MM.1S (cell line): Measurements from ENCODE around the gene SAXO2.
"Not testable (repeated sequence)": the region's sequence is repeated elsewhere in the genome, so short reads cannot be mapped to it uniquely, and the experiment has no call there.

Experiments used
- DNase-seq: peaks from one replicate; pipeline ENCODE4 v3.0.0-alpha.2; 2015
- H2AFZ ChIP-seq: fragments of 300-600 bp; sonication (generic); 2 replicates; pipeline ENCODE4 v1.6.0; 2016; ENCODE audit warnings: antibody characterized with exemption, low read length
- H3F3A ChIP-seq: fragments of 300-600 bp; sonication (generic); 2 replicates; pipeline ENCODE4 v1.6.1; 2016; ENCODE audit warnings: mild to moderate bottlenecking, antibody characterized with exemption, low read length, moderate library complexity, mixed read lengths; ENCODE audit not compliant: insufficient read depth
- H3K27ac ChIP-seq: fragments of 300-600 bp; sonication (generic); 2 replicates; pipeline ENCODE4 v1.5.1; 2016; ENCODE audit warnings: mild to moderate bottlenecking, low read length
- H3K27me3 ChIP-seq: fragments of 300-600 bp; sonication (generic); replicated peaks from 2 replicates; pipeline ENCODE4 v1.6.0; 2016; ENCODE audit warnings: low read length; ENCODE audit not compliant: insufficient read depth
- H3K36me3 ChIP-seq: fragments of 300-600 bp; sonication (generic); replicated peaks from 2 replicates; pipeline ENCODE4 v1.6.1; 2016; ENCODE audit warnings: mild to moderate bottlenecking, low read length, mixed read lengths; ENCODE audit not compliant: insufficient read depth
- H3K4me1 ChIP-seq: fragments of 300-600 bp; sonication (generic); 2 replicates; pipeline ENCODE4 v1.6.1; 2016; ENCODE audit warnings: low read length, mixed read lengths
- H3K4me2 ChIP-seq: fragments of 300-600 bp; sonication (generic); 2 replicates; pipeline ENCODE4 v1.6.0; 2016; ENCODE audit warnings: low read depth, low read length
- H3K4me3 ChIP-seq: fragments of 300-600 bp; sonication (generic); 2 replicates; pipeline ENCODE4 v1.5.1; 2016; ENCODE audit warnings: low read length, mixed read lengths
- H3K79me2 ChIP-seq: fragments of 300-600 bp; sonication (generic); 2 replicates; pipeline ENCODE4 v1.6.1; 2016; ENCODE audit warnings: mixed run types, low read length, mixed read lengths
- H3K9ac ChIP-seq: fragments of 300-600 bp; sonication (generic); 2 replicates; pipeline ENCODE4 v1.6.1; 2016; ENCODE audit warnings: low read length, mixed read lengths
- H3K9me2 ChIP-seq: fragments of 300-600 bp; sonication (generic); replicated peaks from 2 replicates; pipeline ENCODE4 v1.6.1; 2016; ENCODE audit warnings: mild to moderate bottlenecking, low read length, mixed read lengths; ENCODE audit not compliant: insufficient read depth
- H3K9me3 ChIP-seq: fragments of 300-600 bp; sonication (generic); replicated peaks from 2 replicates; pipeline ENCODE4 v1.6.1; 2016; ENCODE audit warnings: mild to moderate bottlenecking, low read length, mixed read lengths; ENCODE audit not compliant: insufficient read depth
- H4K20me1 ChIP-seq: fragments of 300-600 bp; sonication (generic); 2 replicates; pipeline ENCODE4 v1.6.1; 2016; ENCODE audit warnings: mild to moderate bottlenecking, low read length, moderate library complexity, mixed read lengths; ENCODE audit not compliant: insufficient read depth
- CTCF ChIP-seq: fragments of 300-600 bp; sonication (generic); IDR thresholded peaks from 2 replicates; pipeline ENCODE4 v1.5.1; 2016; ENCODE audit warnings: antibody characterized with exemption, low read length, mixed read lengths
- EZH2 ChIP-seq: fragments of 300-600 bp; sonication (generic); optimal IDR thresholded peaks from 2 replicates; pipeline ENCODE3; 2017; ENCODE audit warnings: low read depth, mild to moderate bottlenecking, antibody characterized with exemption, low read length, mixed read lengths
- EZH2phosphoT487 ChIP-seq: fragments of 300-600 bp; sonication (generic); IDR thresholded peaks from 2 replicates; pipeline ENCODE4 v1.6.1; 2018; ENCODE audit warnings: antibody characterized with exemption, low read length

SAXO2 gene

DNA sequence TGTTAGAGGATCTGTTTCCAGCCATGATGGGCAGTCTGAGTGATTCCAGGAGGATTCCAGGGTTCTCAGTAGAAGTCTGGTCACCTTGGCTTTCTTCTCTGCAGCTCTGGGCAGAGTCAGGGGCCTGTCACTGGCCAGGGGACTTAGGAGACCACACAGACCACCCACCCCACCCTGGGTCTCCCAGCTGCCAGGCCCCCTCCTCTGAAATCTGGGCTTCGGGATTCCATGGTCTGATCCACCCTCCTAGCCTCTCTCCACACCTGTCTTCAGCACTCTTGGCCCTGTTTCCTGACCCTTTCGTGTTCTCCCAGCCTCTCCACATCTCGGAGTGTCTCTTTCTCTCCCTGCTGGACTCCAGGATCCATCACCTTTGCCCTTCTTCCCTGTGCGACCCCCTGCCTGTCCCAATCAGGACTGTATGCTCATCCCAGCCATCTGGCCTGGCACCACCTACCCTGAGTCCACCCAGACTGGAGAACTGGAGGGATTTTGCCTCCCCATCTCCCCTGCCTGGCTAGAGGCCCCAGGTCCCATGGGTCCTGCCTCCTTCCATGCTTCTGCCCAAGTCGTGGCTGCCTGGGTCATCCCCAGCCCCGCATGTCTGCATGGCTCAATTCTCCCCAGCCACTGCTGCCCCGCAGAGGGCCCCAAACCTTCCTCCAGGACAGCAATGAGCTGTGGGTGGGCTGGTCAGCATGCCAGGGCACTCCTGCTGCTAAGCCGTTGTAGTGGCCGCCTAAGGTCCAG, 52.3 kb downstream of the SAXO2 start:
- H3K36me3 ChIP-seq = no peaks in the 10 kb centered on the region
- H3K4me3 ChIP-seq = no peak overlapping the region
- H3K27me3 ChIP-seq = peaks cover 30% of the 10 kb centered on the region
- no peaks in the 10 kb centered on the region for H3K9me3 ChIP-seq
- no peaks in the 10 kb centered on the region for H3F3A ChIP-seq
- TF ChIP-seq EZH2phosphoT487 = no peak
- no peak for TF ChIP-seq EZH2
- no peak for TF ChIP-seq CTCF
- no peaks in the 10 kb centered on the region for H4K20me1 ChIP-seq
- no peak for DNase-seq
- H3K27ac ChIP-seq = no peak overlapping the region
- H3K9ac ChIP-seq = no peak overlapping the region
- no peaks in the 10 kb centered on the region for H3K9me2 ChIP-seq
- no peak overlapping the region for H2AFZ ChIP-seq
- no peak overlapping the region for H3K4me2 ChIP-seq
- H3K79me2 ChIP-seq = no peaks in the 10 kb centered on the region
- no peaks in the 10 kb centered on the region for H3K4me1 ChIP-seq

DNA sequence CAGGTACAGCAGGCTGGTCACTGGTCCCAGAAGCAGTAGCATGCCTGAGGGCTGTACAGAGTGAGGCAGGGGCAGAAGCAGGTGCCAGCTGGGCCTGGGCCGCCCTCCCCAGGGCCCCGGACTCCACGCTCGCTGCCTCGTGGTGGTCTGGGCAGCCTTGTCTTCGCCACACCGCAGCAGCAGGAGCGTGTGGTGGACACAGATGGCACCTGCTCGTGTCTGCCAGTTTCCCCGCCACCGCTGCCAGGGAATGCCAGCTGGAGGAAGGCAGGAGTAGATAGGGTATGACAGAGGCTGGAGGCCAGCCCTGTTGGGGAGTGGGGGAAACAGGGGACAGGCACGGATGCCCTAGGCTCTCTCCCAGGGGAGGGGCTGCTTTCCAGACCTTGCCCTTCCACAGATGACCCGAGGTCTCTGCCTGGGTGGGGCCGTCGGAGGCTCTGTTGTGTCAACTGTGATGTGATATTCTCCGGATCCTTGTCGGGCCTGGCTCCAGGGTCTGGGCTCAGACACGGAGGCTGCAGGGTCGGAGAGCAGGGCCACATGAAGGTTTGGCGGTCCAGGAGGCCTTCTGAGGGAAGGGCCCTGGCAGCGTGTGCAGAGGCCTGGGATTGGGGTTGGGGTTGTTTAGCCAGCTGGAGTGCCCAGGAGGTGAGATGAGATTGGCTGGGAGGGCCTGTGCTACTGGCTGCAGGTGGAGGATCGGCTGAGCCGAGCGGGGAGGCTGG, 53.1 kb downstream of the SAXO2 start:
- H4K20me1 ChIP-seq = no peaks in the 10 kb centered on the region
- no peak overlapping the region for H2AFZ ChIP-seq
- H3K4me1 ChIP-seq = no peaks in the 10 kb centered on the region
- H3F3A ChIP-seq = no peaks in the 10 kb centered on the region
- H3K9ac ChIP-seq = no peak overlapping the region
- DNase-seq = no peak
- no peaks in the 10 kb centered on the region for H3K36me3 ChIP-seq
- H3K9me3 ChIP-seq = no peaks in the 10 kb centered on the region
- no peaks in the 10 kb centered on the region for H3K79me2 ChIP-seq
- no peaks in the 10 kb centered on the region for H3K9me2 ChIP-seq
- H3K4me2 ChIP-seq = no peak overlapping the region
- peaks cover 25% of the 10 kb centered on the region for H3K27me3 ChIP-seq
- H3K27ac ChIP-seq = no peak overlapping the region
- no peak overlapping the region for H3K4me3 ChIP-seq
- TF ChIP-seq EZH2 (no peak), EZH2phosphoT487 (no peak), CTCF (no peak)

DNA sequence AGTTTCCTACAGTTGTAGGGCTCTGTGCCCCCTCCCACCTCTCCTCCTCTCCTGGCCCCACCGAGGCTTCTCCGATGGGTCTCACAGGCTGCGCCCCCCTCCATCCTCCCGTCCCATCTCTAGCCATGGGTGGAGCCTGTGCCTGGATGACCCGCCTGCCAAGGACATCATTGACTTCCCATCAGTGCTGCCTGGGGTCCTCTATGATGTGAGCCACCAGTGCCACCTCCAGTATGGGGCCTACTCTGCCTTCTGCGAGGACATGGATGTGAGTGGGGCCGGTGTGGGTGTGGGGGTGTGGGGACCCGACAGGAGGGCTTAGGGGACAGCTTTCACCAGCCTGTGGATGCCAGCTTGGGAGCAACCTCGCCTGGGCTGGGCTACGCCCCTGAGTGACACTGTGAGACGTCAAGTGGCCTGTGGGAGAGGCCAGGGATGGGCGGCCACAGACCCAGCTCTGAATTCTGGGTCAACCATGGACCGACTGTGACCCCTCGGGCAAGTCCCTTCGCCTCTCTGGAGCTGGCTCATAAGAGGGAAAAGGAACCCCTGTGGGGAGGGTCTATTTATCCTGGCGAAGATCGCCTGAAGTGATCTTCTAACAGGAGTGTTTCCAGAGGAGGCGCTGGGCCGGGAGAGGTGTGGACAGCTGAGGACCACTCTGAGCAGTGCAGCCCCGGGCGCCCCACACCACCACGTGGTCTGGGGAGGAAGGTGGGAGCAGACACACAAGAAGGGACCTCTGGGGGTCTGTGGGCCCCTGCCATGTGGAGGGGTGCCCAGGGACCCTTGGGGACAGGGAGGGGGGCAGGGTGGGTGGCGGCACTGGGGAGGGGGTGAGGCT, 53.9 kb downstream of the SAXO2 start:
- H3K27me3 ChIP-seq = peaks cover 21% of the 10 kb centered on the region
- DNase-seq = not testable (repeated sequence)

More for the DNA sequence above, 53.9 kb downstream of the SAXO2 start:
- H3K4me2 ChIP-seq, H3K9ac ChIP-seq, H4K20me1 ChIP-seq, H3F3A ChIP-seq, H3K9me2 ChIP-seq, H2AFZ ChIP-seq, H3K36me3 ChIP-seq, H3K79me2 ChIP-seq, H3K27ac ChIP-seq, H3K4me3 ChIP-seq, H3K4me1 ChIP-seq, H3K9me3 ChIP-seq: not testable (repeated sequence)
